Transverse colon (tissue), 3 donors: ENCODE results near the gene OR10J5.

Experiments used
- POLR2A ChIP-seq: fragments of 450-650 bp; IDR thresholded peaks from one replicate; pipeline ENCODE4 v1.6.1; 2016; ENCODE audit warnings: antibody characterized with exemption, mild to moderate bottlenecking, moderate library complexity
- TF ChIP-seq, protein P1 (sequence below), 5 experiments: fragments of 200-600 bp in 3 of 5; fragments of 450-650 bp in 2 of 5; sonication (generic) in 3 of 5; IDR thresholded peaks; 1 replicate in 2 of 5; 2 replicates in 3 of 5; pipeline ENCODE4 v1.5.1; 2016 to 2017; ENCODE audit warnings: antibody characterized with exemption in 5 of 5, inconsistent platforms in 3 of 5, mild to moderate bottlenecking in 2 of 5, moderate library complexity in 1 of 5

DNA sequence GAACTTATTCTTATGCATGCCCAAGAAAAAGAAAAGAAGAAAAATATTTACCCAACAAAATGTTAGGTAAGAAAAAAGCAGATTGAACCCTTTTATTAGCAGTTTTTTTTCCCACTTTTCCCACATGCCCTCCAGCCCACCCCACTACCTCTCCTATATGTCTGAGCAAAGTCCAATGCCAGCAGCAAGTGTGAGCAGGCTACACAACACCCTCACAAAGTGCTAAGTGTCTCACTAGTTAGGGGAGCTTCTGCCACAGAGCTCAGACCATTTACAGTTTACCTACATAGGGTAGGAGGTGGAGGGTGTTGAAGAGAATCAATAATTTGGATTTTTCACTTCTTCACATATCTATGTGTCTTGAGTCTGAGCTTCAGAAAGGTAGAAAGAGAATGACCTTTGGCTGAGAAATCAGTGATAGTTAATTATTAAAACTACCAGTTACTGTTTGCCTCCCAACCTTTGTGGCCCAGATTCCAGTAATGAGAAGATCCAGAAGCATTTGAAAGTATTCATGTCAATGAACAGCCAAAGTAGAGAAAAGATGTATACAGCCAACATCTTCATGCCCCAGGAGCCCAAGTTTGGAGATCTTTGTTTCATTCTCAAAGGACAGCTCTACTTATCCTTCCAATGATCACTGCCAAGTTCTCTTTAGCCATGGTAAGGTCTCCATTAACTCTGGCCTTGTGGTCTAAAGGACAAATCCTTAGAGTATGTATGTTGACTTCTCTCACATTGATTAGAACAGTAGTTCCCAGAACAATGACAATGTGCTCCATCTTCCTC, 26.2 kb downstream of the OR10J5 start:
- TF ChIP-seq, protein P1, sequence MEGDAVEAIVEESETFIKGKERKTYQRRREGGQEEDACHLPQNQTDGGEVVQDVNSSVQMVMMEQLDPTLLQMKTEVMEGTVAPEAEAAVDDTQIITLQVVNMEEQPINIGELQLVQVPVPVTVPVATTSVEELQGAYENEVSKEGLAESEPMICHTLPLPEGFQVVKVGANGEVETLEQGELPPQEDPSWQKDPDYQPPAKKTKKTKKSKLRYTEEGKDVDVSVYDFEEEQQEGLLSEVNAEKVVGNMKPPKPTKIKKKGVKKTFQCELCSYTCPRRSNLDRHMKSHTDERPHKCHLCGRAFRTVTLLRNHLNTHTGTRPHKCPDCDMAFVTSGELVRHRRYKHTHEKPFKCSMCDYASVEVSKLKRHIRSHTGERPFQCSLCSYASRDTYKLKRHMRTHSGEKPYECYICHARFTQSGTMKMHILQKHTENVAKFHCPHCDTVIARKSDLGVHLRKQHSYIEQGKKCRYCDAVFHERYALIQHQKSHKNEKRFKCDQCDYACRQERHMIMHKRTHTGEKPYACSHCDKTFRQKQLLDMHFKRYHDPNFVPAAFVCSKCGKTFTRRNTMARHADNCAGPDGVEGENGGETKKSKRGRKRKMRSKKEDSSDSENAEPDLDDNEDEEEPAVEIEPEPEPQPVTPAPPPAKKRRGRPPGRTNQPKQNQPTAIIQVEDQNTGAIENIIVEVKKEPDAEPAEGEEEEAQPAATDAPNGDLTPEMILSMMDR (IDR thresholded peaks at IDR 0.05) = no peak
- TF ChIP-seq POLR2A = no peak
